HepG2 (cell line): ENCODE measurements around the gene TRIM7. TPM values are rescaled to one million over a fixed set of nuclear protein-coding genes. Genes with fewer than 3 reads are reported as not detected.

Experiments
- ATAC-seq: fragments of 200-7000 bp; cut with Tn5 transposase; 3 replicates; pipeline ENCODE4 v1.9.1; 2020; ENCODE audit warnings: mild to moderate bottlenecking, moderate library complexity
- BruUV-seq: library from RNA; stranded (reverse); fragments of 400-500 nt; replicated peaks from 2 replicates; lab custom pipeline; 2021; lab: Mats Ljungman, UMichigan
- CTCF ChIA-PET: fragments of 300-600 bp; formaldehyde crosslinking; extraction: SDS; loops from one replicate; lab custom pipeline; 2021; ENCODE audit warnings: low total read pairs, inconsistent platforms, low intra/inter-chr PET ratio; lab: Yijun Ruan, JAX
- POLR2A ChIA-PET: fragments of 350-600 bp; sonication (Branson Sonifier 250); formaldehyde crosslinking; loops from one replicate; lab custom pipeline; 2020; ENCODE audit warnings: antibody characterized with exemption, inconsistent platforms; lab: Yijun Ruan, JAX
- DNase-seq: peaks from one replicate; pipeline ENCODE4 v3.0.0-alpha.2; 2015; ENCODE audit warnings: low spot score
- FAIRE-seq: peaks from 3 replicates; lab custom pipeline; 2011; peaks lifted over from hg19 to GRCh38; lab: Jason Lieb, UNC
- H2AFZ ChIP-seq: one replicate; pipeline ENCODE4 v1.6.1; 2011; ENCODE audit warnings: low read length, inconsistent platforms
- H3K27ac ChIP-seq: fragments of 300-600 bp; 3 replicates; pipeline ENCODE4 v1.8.0; 2011; ENCODE audit warnings: mixed run types, mild to moderate bottlenecking, mixed read lengths, low read length, inconsistent platforms; ENCODE audit not compliant: insufficient read depth; ENCODE audit errors: extremely low read length
- H3K27me3 ChIP-seq, 2 experiments: fragments of 200-600 bp in 1 of 2; 2 replicates in 1 of 2; 3 replicates in 1 of 2; pipeline versions ENCODE4 v1.6.0 to v1.8.0; 2011; ENCODE audit warnings: low read length in 2 of 2, mild to moderate bottlenecking in 2 of 2, moderate library complexity in 2 of 2, inconsistent platforms in 1 of 2; ENCODE audit not compliant: insufficient read depth in 2 of 2, control insufficient read depth in 1 of 2
- H3K36me3 ChIP-seq, 2 experiments: fragments of 200-600 bp in 1 of 2; replicated peaks in 1 of 2; 2 replicates in 1 of 2; 3 replicates in 1 of 2; pipeline versions ENCODE4 v1.5.1 to v1.8.0; 2011; ENCODE audit warnings: low read length in 2 of 2, inconsistent platforms in 1 of 2; ENCODE audit not compliant: insufficient read depth in 2 of 2, control insufficient read depth in 1 of 2
- H3K4me1 ChIP-seq: 2 replicates; pipeline ENCODE4 v1.5.1; 2012; ENCODE audit warnings: low read length, inconsistent platforms; ENCODE audit not compliant: insufficient read depth
- H3K4me2 ChIP-seq: 2 replicates; pipeline ENCODE4 v1.6.0; 2011; ENCODE audit warnings: low read depth, low read length, inconsistent platforms
- H3K4me3 ChIP-seq, 3 experiments: fragments of 200-600 bp in 1 of 3; sonication (generic), shearing (Covaris generic) in 1 of 3; replicated peaks in 1 of 3; 2 replicates each; pipeline ENCODE4 v1.5.1; 2011 to 2016; ENCODE audit warnings: low read length in 3 of 3, inconsistent platforms in 2 of 3, low read depth in 2 of 3, mild to moderate bottlenecking in 2 of 3, control low read depth in 1 of 3, mixed read lengths in 1 of 3; ENCODE audit not compliant: insufficient read depth in 1 of 3
- H3K79me2 ChIP-seq: one replicate; pipeline ENCODE4 v1.6.1; 2011; ENCODE audit warnings: low read length, inconsistent platforms; ENCODE audit not compliant: insufficient read depth
- H3K9ac ChIP-seq: 2 replicates; pipeline ENCODE4 v1.6.0; 2011; ENCODE audit warnings: mild to moderate bottlenecking, low read depth, low read length, inconsistent platforms; ENCODE audit not compliant: insufficient read depth
- H3K9me3 ChIP-seq: 2 replicates; pipeline ENCODE4 v1.5.1; 2012; ENCODE audit warnings: mild to moderate bottlenecking, low read length
- H4K20me1 ChIP-seq: 2 replicates; pipeline ENCODE4 v1.6.0; 2011; ENCODE audit warnings: inconsistent platforms, mild to moderate bottlenecking, low read length, moderate library complexity; ENCODE audit not compliant: insufficient read depth
- AGO1 ChIP-seq: fragments of 200-400 bp; formaldehyde crosslinking; IDR thresholded peaks from 2 replicates; pipeline ENCODE4 v1.6.1; 2017; ENCODE audit warnings: mild to moderate bottlenecking, low read depth, low read length, moderate library complexity; ENCODE audit not compliant: poor library complexity, severe bottlenecking
- AGO2 ChIP-seq: fragments of 200-400 bp; formaldehyde crosslinking; optimal IDR thresholded peaks from 2 replicates; pipeline ENCODE3; 2017; ENCODE audit warnings: mild to moderate bottlenecking, low read depth, low read length, moderate library complexity
- CSRNP1 ChIP-seq: sonication (generic); formaldehyde crosslinking; IDR thresholded peaks from 2 replicates; pipeline ENCODE4 v1.8.1; 2023; ENCODE audit warnings: mild to moderate bottlenecking, missing genetic modification reagents
- POLR2A ChIP-seq, 2 experiments: IDR thresholded peaks; 2 replicates each; pipeline ENCODE4 v1.6.1; 2011; ENCODE audit warnings: low read depth in 2 of 2, low read length in 2 of 2, mild to moderate bottlenecking in 1 of 2, moderate library complexity in 1 of 2; ENCODE audit not compliant: insufficient read depth in 1 of 2
- POLR2G ChIP-seq: fragments of 200-400 bp; formaldehyde crosslinking; IDR thresholded peaks from 2 replicates; pipeline ENCODE4 v1.6.1; 2018; ENCODE audit warnings: mild to moderate bottlenecking, low read depth, low read length, moderate library complexity
- RAD51 ChIP-seq: fragments of 450-650 bp; IDR thresholded peaks from 2 replicates; pipeline ENCODE4 v1.6.1; 2016; ENCODE audit warnings: borderline replicate concordance
- RBM22 ChIP-seq: fragments of 200-400 bp; formaldehyde crosslinking; optimal IDR thresholded peaks from 2 replicates; pipeline ENCODE3; 2017; ENCODE audit warnings: mild to moderate bottlenecking, low read length, moderate library complexity
- SSRP1 ChIP-seq: IDR thresholded peaks from 2 replicates; pipeline ENCODE4 v1.6.1; 2016; ENCODE audit warnings: control low read depth
- ZC3H4 ChIP-seq: sonication (generic); formaldehyde crosslinking; IDR thresholded peaks from 2 replicates; pipeline ENCODE4 v1.4.0; 2020; ENCODE audit warnings: missing genetic modification reagents, borderline replicate concordance
- ZFP90 ChIP-seq: sonication (generic); formaldehyde crosslinking; IDR thresholded peaks from 2 replicates; pipeline ENCODE4 v1.8.0; 2022; ENCODE audit warnings: missing genetic modification reagents, mild to moderate bottlenecking, inconsistent platforms, borderline replicate concordance
- ZNF569 ChIP-seq: sonication (generic); formaldehyde crosslinking; IDR thresholded peaks from 2 replicates; pipeline ENCODE4 v1.5.0; 2020; ENCODE audit warnings: mild to moderate bottlenecking, missing genetic modification reagents, moderate library complexity, borderline replicate concordance
- WGBS: methylation state at CpG from one replicate; pipeline ENCODE4 v1.1.6; 2017; ENCODE audit warnings: low lambda C conversion rate; 5-methylcytosine and 5-hydroxymethylcytosine counted together
- in situ Hi-C: cut with HindIII; loops from 2 replicates; pipeline ENCODE4 v1.10.0; 2017; ENCODE audit warnings: low pct_unique_long_range_greater_than_20kb; ENCODE audit not compliant: extremely low pct_ligation_motif_present
- intact Hi-C: fragments of 100-400 bp; cut with micrococcal nuclease; formaldehyde crosslinking; loops from one replicate; pipeline ENCODE4 v1.10.0; 2022; ENCODE audit not compliant: unreplicated experiment
- polyA plus RNA-seq, 8 experiments: library from polyadenylated mRNA; depleted of rRNA in 3 of 8; stranded (reverse) in 7 of 8; unstranded in 1 of 8; fragments of >200 nt; fragmentation: Illumina TruSeq in 4 of 8; extraction: Trizol in 4 of 8; gene quantifications; 2 replicates each; pipeline versions ENCODE4 v1.2.1 to v1.2.3, GENCODE V29; 2011 to 2016; ENCODE audit warnings: low read depth in 4 of 8, missing spikeins in 1 of 8, mixed read lengths in 1 of 8; ENCODE audit not compliant: insufficient read depth in 1 of 8
- total RNA-seq, 5 experiments: library from RNA; depleted of rRNA; stranded (reverse); fragments of >200 nt; fragmentation: Illumina TruSeq; extraction: Trizol; gene quantifications; 2 replicates each; pipeline ENCODE4 v1.2.3, GENCODE V29; 2016; ENCODE audit warnings: low read depth in 1 of 5

Gene TRIM7
- total and polyA plus RNA-seq, 2 of the 13 experiments (the other 11 are each of a cell fraction or from before 2014, with no cell fraction given): 0.13 TPM; not detected in 1

- Histone ChIP-seq H3K27ac (no peak overlapping the region), H4K20me1 (peaks cover 69% of the 10 kb centered on the region), H3K4me1 (peaks cover 42% of the 10 kb centered on the region), H3K4me3 (no peak overlapping the region), H3K9ac (no peak overlapping the region), H2AFZ (no peak overlapping the region), H3K79me2 (peaks cover 31% of the 10 kb centered on the region), H3K4me2 (no peak overlapping the region), H3K27me3 (no peaks in the 10 kb centered on the region; a peak in 1 of 5 replicates), H3K36me3 (peaks cover 24 to 69% of the 10 kb centered on the region in 2 experiments), H3K9me3 (no peaks in the 10 kb centered on the region)
- no TSS peak for BruUV-seq
- DNase-seq: no peak
- POLR2A ChIA-PET: interaction anchor here (1.0 to 8.4 kb wide), 3 partner anchors 10 to 17 kb away, joined by 3 to 70 read pairs (median 3); partner anchors contain the start of gene TRIM41
- ATAC-seq: no peak
- in situ Hi-C loops (no loop called here), intact Hi-C loops (no loop called here)
- 100% methylated on average over 7 of the region's 9 CpGs for WGBS
- no peak for FAIRE-seq
- CTCF ChIA-PET: no interaction called here
- TF ChIP-seq RBM22: peak; percentile 93
- TF ChIP-seq RAD51: no peak
- peak; percentile 32; the same call in 1 of the 2 replicates for TF ChIP-seq POLR2G
- no peak for TF ChIP-seq ZFP90 (CRISPR knock-in tag)
- peak; percentile 11 for TF ChIP-seq AGO2
- no peak for TF ChIP-seq CSRNP1 (CRISPR knock-in tag)
- TF ChIP-seq ZNF569 (CRISPR knock-in tag): no peak
- TF ChIP-seq AGO1: no peak
- peak; percentile 41 to 43; a peak in 2 of 4 replicates for TF ChIP-seq POLR2A (IDR thresholded peaks at IDR 0.05; ENCODE audit: insufficient read depth in 1 of 2, low read depth in 2 of 2, low read length in 2 of 2)
- 0 out of 2 replicates have a peak, but pooled peaks have one; percentile 32 for TF ChIP-seq ZC3H4
- peak; percentile 61; the same call in 1 of the 2 replicates for TF ChIP-seq SSRP1 (CRISPR knock-in tag)
These were observed 34.2 kb upstream of the TRIM7 start for GRCh38 chr5:181239062-181239663.
